Hepatocyte (in vitro differentiated cells): ENCODE measurements around the gene TNFAIP8L3.

Experiments
- EZH2 ChIP-seq: fragments of 200-600 bp; sonication (generic); IDR thresholded peaks from 2 replicates; pipeline ENCODE4 v1.6.1; 2016; ENCODE audit warnings: antibody characterized with exemption, mild to moderate bottlenecking, borderline replicate concordance
- TF ChIP-seq, protein P1 (sequence below): fragments of 200-600 bp; sonication (generic); IDR thresholded peaks from 2 replicates; pipeline ENCODE4 v1.5.1; 2016; ENCODE audit warnings: antibody characterized with exemption, mild to moderate bottlenecking; ENCODE audit not compliant: poor library complexity

DNA sequence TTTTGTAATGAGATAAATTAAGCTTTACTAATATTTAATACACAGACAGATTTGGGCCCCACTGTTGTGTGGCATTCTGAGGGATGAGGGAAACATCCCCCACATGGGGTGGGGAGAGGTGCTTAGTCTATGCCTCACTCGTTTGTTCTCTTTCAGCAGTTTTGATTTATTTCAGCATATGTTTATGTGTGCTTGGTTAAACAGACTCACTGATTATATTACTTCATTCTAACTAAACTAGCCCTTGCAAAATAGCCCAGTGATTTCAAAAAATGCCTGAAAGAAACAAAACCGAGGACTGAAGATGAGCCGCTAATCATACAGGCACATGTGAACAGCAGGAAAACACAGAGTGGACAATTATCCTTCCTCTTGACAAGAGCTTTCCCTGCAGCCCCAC, 27.2 kb downstream of the TNFAIP8L3 start:
- TF ChIP-seq, protein P1, sequence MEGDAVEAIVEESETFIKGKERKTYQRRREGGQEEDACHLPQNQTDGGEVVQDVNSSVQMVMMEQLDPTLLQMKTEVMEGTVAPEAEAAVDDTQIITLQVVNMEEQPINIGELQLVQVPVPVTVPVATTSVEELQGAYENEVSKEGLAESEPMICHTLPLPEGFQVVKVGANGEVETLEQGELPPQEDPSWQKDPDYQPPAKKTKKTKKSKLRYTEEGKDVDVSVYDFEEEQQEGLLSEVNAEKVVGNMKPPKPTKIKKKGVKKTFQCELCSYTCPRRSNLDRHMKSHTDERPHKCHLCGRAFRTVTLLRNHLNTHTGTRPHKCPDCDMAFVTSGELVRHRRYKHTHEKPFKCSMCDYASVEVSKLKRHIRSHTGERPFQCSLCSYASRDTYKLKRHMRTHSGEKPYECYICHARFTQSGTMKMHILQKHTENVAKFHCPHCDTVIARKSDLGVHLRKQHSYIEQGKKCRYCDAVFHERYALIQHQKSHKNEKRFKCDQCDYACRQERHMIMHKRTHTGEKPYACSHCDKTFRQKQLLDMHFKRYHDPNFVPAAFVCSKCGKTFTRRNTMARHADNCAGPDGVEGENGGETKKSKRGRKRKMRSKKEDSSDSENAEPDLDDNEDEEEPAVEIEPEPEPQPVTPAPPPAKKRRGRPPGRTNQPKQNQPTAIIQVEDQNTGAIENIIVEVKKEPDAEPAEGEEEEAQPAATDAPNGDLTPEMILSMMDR: no peak
- TF ChIP-seq EZH2: no peak
